Stimulated activated naive CD8-positive, alpha-beta T cell treated with anti-CD3 and anti-CD28 coated beads, Interleukin-15, Interleukin-2, amounts not matched to agents 100 U/mL and 50 U/mL, for 24 hours (primary cell): ENCODE data around the gene SPATA16.
"Not testable (repeated sequence)": the region's sequence is repeated elsewhere in the genome, so short reads cannot be mapped to it uniquely, and the experiment has no call there.

Source experiments
- ATAC-seq: fragments of 150-1000 bp; cut with Tn5 transposase; one replicate; pipeline ENCODE4 v1.10.0; 2021
- DNase-seq: peaks from one replicate; pipeline ENCODE4 v3.0.0; 2021

The SPATA16 gene

GRCh38 chr3:173004681-173005080 lies 136.4 kb downstream of the SPATA16 start:
- DNase-seq (no peak), ATAC-seq (no peak)

GRCh38 chr3:173003956-173004355 lies 137.1 kb downstream of the SPATA16 start:
- ATAC-seq (no peak), DNase-seq (no peak)

DNA sequence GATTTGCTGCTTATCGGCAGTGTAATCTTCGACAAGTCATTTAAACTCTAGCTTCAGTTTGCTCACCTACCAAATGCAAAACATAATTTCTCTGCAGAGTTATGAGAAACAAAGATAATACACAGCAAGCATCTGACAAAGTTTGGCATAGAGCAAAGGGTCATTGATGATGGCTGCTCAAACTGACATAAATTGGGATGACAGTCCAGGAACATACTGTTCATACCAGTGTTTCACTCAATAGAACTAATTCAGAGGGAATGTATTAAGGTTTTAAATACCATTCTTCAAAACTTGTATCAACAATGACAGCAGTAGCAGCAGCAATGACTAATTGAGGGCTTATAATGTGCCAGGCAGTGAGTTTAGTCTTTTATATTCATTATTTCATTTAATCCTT lies 137.6 kb downstream of the SPATA16 start:
- no peak for DNase-seq
- ATAC-seq, result no peak

GRCh38 chr3:173001622-173002021 lies 139.4 kb downstream of the SPATA16 start:
- ATAC-seq, result no peak

DNA sequence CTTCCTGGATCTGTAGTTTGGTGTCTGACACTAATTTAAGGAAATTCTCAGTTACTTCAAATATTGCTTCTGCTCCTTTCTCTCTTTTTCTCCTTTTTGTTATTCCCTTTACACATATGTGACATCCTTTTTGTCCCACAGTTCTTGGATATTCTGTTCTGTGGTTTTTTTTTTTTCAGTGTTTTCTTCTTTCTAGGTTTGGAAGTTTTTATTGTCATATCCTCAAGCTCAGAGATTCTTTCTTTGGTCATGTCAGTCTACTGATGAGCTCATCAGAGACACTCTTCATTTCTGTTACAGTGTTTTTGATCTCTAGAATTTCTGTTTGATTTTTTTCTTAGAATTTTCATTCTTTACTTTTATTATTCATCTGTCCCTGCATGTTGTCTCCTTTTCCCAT lies 140.5 kb downstream of the SPATA16 start:
- ATAC-seq (no peak), DNase-seq (no peak)

More at GRCh38 chr3:173001622-173002021, 139.4 kb downstream of the SPATA16 start:
- DNase-seq, result no peak

- ATAC-seq, result no peak
Observed at GRCh38 chr3:172993412-172993811, 147.6 kb downstream of the SPATA16 start.

DNA sequence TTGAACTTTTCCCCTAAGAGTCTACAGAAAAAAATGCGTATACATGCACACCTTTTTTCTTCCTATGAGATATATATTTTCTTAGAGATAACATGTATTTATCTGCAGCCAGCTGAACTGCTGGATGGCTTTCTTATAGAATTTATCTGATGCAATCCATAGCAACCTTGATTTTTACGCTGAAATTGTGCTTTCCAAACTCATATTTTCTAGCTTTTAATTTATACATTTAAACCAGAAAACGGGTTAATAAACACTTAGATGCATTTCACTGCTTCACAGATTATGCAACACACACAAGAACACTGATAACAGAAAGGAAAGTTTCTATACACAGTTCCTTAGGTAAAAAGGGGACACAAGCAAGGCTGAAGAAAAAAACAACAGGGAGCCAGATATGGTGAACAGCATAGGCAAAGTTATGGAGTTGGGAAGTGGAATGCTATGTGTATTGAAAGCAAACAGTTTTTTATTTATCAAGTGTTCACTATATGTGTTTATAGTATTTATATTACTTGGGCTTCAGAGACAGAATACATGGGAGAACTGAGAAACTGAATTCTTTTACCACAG lies 149.5 kb downstream of the SPATA16 start:
- no peak for DNase-seq
- ATAC-seq, result no peak

More at GRCh38 chr3:172993412-172993811, 147.6 kb downstream of the SPATA16 start:
- no peak for DNase-seq

DNA sequence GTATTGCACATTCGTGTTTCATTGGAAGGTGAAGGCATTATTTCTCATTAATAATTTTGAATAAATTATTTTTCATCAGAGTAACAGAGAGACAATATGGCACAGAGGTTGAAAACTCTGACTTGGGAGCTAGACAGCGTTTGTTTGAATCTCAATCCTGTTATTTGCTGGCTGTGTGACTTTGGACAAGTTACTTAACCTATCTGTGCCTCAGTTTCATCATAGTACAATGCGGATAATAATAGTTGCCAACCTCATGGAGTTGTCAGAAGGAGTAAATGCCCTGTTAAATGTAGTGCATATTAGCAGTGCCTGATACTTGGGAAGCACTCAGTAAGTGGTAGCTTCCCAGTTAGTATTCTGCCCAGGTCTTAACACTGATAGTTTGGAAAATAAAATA lies 151.7 kb downstream of the SPATA16 start:
- no peak for DNase-seq
- no peak for ATAC-seq

DNA sequence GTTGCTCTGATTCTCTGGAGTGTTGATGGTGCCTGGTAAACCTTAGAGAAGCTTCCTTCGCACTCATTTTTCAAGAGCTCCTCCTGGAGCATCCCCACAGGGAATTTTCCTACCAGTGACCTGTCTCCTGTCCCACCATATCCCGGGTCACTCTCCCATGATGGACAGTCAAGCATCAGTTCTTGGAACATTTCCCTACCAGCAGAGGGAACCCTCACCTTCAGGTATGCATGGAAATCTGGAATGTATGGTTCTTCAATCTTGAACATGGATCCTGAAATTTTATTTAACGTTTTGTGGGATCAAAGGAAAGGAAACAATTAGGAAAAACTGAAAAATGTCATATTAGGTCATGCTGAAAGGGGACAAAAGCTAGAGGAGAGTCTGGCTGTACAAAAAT lies 153.8 kb downstream of the SPATA16 start:
- no peak for ATAC-seq
- no peak for DNase-seq

- DNase-seq (no peak), ATAC-seq (no peak)
Observed at GRCh38 chr3:172984914-172985313, 156.1 kb downstream of the SPATA16 start.

GRCh38 chr3:172982736-172983364 lies 158.2 kb downstream of the SPATA16 start:
- no peak for ATAC-seq
- DNase-seq, result no peak

GRCh38 chr3:172981407-172981983 lies 159.5 kb downstream of the SPATA16 start:
- DNase-seq (no peak), ATAC-seq (no peak)

DNA sequence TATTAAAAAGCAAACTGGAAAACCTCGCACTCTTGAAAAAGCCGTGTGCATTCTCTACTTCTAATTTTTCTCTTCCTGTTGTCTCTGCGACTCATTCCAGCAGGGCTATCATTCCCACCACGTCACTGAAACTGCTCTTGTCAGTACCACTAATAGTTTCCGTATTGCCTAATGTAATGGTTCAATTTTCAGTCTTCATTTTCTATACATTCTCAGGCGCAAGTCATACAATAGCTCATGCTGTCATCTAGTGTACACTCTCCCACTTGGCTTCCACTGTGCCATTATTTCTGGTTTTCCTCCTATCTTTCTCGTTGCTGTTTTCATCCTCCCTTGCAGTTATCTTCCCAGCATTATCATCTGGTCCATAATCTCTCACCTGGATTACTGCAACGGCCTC lies 160.2 kb downstream of the SPATA16 start:
- DNase-seq, result no peak
- no peak for ATAC-seq

- no peak for DNase-seq
- ATAC-seq, result no peak
Observed at GRCh38 chr3:172977696-172978095, 163.3 kb downstream of the SPATA16 start.

DNA sequence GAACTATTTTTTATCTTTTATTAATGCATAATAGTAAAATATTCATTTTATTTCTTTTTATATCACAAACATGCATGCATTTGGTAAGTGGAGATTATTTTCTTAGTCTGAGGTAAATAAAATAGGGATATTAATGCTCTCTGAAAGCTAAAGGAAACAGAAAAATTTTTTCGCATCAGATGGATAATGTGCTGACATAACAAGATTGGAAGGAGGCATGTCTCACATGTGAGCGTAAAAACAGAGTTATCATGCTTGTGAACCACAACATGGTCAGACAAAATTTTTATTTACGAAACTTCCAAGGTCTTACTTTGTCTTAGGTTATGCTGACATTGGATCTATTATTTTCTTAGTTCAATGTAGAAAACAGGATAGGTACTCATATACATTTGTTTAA lies 166.1 kb downstream of the SPATA16 start:
- ATAC-seq (no peak), DNase-seq (no peak)

- no peak for ATAC-seq
Observed at GRCh38 chr3:172973799-172974198, 167.2 kb downstream of the SPATA16 start.

GRCh38 chr3:172972717-172973116 lies 168.3 kb downstream of the SPATA16 start:
- ATAC-seq, result no peak
- no peak for DNase-seq

More at GRCh38 chr3:172973799-172974198, 167.2 kb downstream of the SPATA16 start:
- no peak for DNase-seq

GRCh38 chr3:172972067-172972466 lies 169.0 kb downstream of the SPATA16 start:
- no peak for ATAC-seq
- DNase-seq, result no peak

- no peak for DNase-seq
- no peak for ATAC-seq
Observed at GRCh38 chr3:172968646-172969045, 172.4 kb downstream of the SPATA16 start.

- ATAC-seq, result no peak
- DNase-seq, result no peak
Observed at GRCh38 chr3:172965256-172965655, 175.8 kb downstream of the SPATA16 start.

DNA sequence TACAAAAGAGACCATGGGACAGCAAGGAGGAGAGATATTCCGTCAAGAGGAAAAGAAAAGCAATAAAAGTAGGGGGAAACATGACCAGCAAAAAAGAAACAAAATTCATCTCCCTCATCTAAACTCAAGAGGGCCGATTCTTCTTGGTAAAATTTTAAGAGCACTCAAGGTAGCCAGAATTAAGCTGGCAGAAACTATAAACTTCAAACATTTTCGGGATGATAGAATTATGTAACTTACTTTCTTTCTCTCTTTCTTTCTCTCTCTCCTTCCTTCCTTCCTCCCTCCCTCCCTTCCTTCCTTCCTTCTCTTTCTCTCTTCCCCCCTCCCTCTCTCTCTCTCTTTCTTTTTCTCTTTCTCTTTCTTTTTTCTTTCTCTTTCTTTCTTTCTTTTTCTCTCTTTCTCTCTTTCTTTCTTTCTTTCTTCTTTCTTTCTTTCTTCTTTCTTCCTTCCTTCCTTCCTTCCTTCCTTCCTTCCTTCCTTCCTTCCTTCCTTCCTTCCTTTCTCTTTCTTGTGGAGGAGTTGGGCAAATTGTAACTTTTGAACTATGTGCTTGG lies 180.3 kb downstream of the SPATA16 start:
- ATAC-seq, DNase-seq: not testable (repeated sequence)

DNA sequence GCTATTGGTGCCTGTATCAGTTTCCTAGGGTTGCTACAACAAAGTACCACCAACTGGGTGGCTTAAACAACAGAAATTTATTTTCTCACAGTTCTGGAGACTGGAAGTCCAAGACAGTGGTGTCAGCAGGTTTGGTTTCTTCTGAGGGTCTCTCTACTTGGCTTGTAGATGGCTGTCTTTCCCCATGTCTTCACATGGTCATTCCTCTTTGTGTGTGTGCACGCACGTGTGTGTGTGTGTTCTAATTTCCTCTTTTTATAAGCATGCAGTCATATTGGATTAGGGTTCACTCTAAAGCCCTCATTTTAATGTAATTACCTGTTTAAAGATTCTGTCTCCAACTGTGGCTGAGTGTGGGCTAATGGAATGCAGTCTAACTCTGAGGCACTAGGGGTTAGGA lies 182.5 kb downstream of the SPATA16 start:
- no peak for ATAC-seq
- DNase-seq, result no peak

GRCh38 chr3:172953571-172953970 lies 187.5 kb downstream of the SPATA16 start:
- DNase-seq (no peak), ATAC-seq (no peak)

- no peak for DNase-seq
- ATAC-seq, result no peak
Observed at GRCh38 chr3:172951511-172951910, 189.5 kb downstream of the SPATA16 start.
